ENCODE results near the gene DOK6.

Gene DOK6

DNA sequence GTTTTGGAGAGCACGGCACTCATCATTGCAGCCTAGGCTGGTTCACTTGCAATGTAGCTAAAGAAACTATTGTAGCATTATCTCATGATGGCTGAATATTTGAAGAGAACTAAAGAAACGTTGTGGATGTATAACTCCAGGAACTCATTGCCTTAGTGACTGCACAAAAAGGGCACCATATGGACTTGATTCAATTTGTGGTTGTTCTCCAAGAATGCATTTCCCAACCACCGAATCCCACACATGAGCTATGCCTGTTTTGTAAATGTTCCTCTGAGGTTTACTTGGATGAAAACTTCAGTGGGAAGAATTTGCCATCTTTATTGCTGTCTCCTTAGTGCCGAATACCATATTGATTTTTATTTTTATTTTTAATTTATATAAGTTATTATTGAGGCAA lies 43.5 kb downstream of the DOK6 start:
- H3K4me1 ChIP-seq (ENCODE audit: control insufficient read depth, insufficient read depth, low read length) = no peaks in the 10 kb centered on the region
- no peaks in the 10 kb centered on the region for H3K9me3 ChIP-seq (replicated peaks; ENCODE audit: low read length)
- no peaks in the 10 kb centered on the region for H3K27me3 ChIP-seq (ENCODE audit: control insufficient read depth, insufficient read depth, low read length)
- H3K4me3 ChIP-seq (ENCODE audit: low read length) = no peak overlapping the region
- no peak overlapping the region for H3K9ac ChIP-seq (ENCODE audit: low read depth, low read length)
- H3K36me3 ChIP-seq (ENCODE audit: insufficient read depth, low read length) = no peaks in the 10 kb centered on the region
- no peak overlapping the region for H3K4me2 ChIP-seq (ENCODE audit: low read length)

DNA sequence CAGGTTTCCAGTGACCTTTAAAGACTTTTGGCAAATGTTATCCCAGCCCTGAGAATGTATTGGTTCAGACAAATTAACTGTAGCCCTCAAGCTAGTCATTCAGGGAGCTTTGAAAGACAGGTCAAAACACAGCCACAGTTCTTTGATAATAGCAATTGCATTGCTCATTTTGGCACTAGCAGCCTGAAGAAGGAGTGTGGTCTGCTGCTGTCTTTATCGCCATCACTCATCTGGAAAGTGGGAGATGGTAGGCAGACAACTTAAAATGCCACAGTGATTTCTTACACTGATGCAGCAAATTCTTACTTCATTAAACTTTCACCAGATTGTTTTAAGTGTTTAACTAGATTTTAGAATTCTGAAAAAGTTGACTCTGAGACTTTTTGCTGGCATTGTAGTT lies 47.2 kb downstream of the DOK6 start:
- Histone ChIP-seq H3K36me3 (ENCODE audit: insufficient read depth, low read length) (no peaks in the 10 kb centered on the region), H3K4me1 (ENCODE audit: control insufficient read depth, insufficient read depth, low read length) (no peaks in the 10 kb centered on the region), H3K27me3 (ENCODE audit: control insufficient read depth, insufficient read depth, low read length) (no peaks in the 10 kb centered on the region), H3K9me3 (replicated peaks; ENCODE audit: low read length) (no peaks in the 10 kb centered on the region), H3K9ac (ENCODE audit: low read depth, low read length) (no peak overlapping the region), H3K4me3 (ENCODE audit: low read length) (no peak overlapping the region), H3K4me2 (ENCODE audit: low read length) (no peak overlapping the region)

DNA sequence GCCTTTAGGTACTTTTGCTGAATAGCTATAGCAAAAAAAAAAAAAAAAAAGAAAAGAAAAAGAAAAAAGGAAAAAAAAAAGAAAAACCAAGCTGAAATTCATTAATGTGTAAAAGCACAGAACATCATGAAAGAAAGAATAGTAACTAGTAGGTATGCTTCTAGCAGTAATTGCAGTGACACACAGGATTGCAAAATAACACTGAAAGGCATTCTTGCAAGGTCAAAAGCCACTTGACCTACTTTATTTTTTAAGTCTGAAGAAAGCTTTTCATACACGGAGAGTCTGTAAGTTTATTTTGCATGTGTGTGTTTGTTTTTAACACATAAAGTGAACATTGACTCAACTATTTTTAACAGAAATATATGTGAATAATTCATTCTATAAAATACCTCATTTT lies 54.4 kb downstream of the DOK6 start:
- H3K27me3 ChIP-seq (ENCODE audit: control insufficient read depth, insufficient read depth, low read length) = no peaks in the 10 kb centered on the region
- H3K4me2 ChIP-seq (ENCODE audit: low read length) = no peak overlapping the region
- H3K4me1 ChIP-seq (ENCODE audit: control insufficient read depth, insufficient read depth, low read length) = no peaks in the 10 kb centered on the region
- no peak overlapping the region for H3K4me3 ChIP-seq (ENCODE audit: low read length)
- H3K36me3 ChIP-seq (ENCODE audit: insufficient read depth, low read length) = no peaks in the 10 kb centered on the region
- no peaks in the 10 kb centered on the region for H3K9me3 ChIP-seq (replicated peaks; ENCODE audit: low read length)
- no peak overlapping the region for H3K9ac ChIP-seq (ENCODE audit: low read depth, low read length)

DNA sequence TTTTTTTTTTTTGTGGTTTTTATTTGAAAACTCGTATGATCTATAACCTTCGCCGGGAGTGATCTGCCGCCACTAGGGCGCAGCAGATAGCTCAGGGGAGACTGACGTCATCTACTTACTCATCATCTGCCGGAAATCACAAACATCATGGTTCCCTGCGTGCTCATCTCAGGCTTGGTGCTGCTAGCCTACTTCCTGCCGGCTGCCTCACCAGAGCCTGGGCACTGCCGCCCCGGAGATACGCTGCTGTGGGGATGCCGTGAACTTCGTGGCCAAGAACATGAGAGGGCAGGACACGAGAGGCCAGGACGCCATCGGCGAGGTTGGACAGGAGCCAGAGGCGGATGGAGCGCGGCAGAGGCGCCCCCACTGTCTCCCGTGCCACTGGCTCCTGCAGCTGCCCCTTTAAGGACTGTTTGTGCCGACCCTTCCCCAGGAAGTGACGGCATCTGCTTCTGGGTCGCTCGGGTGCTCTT lies 68.8 kb downstream of the DOK6 start:
- Histone ChIP-seq H3K36me3 (ENCODE audit: insufficient read depth, low read length) (no peaks in the 10 kb centered on the region), H3K9me3 (replicated peaks; ENCODE audit: low read length) (no peaks in the 10 kb centered on the region), H3K27me3 (ENCODE audit: control insufficient read depth, insufficient read depth, low read length) (no peaks in the 10 kb centered on the region), H3K4me1 (ENCODE audit: control insufficient read depth, insufficient read depth, low read length) (no peaks in the 10 kb centered on the region), H3K4me3 (ENCODE audit: low read length) (no peak overlapping the region), H3K9ac (ENCODE audit: low read depth, low read length) (no peak overlapping the region), H3K4me2 (ENCODE audit: low read length) (no peak overlapping the region)

DNA sequence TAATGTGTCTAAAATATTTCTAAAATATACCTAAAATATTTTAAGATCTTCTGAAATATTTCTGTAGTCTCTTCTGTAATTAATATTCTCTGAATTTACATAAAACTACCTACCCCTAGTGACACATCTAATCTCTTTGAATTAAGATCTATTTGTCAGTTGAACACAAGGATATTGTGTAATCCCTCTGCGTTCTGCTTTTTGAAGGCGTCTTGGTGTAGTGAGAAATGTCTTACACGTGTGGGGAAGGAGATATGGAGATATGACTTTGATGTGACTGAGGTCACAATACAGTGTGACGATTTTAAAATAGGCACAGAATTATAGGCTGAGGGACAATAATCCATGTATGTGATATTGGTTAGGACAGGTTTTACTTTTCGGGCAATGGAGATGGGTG lies 79.8 kb downstream of the DOK6 start:
- Histone ChIP-seq H3K4me3 (ENCODE audit: low read length) (no peak overlapping the region), H3K9ac (ENCODE audit: low read depth, low read length) (no peak overlapping the region), H3K9me3 (replicated peaks; ENCODE audit: low read length) (no peaks in the 10 kb centered on the region), H3K36me3 (ENCODE audit: insufficient read depth, low read length) (no peaks in the 10 kb centered on the region), H3K4me1 (ENCODE audit: control insufficient read depth, insufficient read depth, low read length) (no peaks in the 10 kb centered on the region), H3K4me2 (ENCODE audit: low read length) (no peak overlapping the region), H3K27me3 (ENCODE audit: control insufficient read depth, insufficient read depth, low read length) (no peaks in the 10 kb centered on the region)

DNA sequence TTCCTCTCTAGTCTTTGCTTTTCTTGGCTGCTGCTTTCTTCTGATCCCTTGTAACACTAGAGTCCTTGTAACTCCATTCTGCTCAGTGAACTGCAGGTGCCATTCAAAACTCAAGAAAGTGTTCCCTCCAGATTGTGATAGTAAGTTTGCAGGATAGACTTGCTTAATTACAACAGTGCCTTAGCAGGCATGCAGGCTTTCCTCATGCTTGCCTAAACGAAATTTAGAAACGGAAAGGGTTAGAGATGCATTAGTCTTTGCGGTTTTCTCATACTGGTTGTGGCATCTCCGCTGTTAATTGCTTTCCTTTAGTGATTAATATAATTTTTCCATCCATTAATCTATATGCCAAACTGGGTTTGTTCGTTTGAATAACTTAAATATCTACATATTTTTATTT lies 82.9 kb downstream of the DOK6 start:
- Histone ChIP-seq H3K4me2 (ENCODE audit: low read length) (no peak overlapping the region), H3K9ac (ENCODE audit: low read depth, low read length) (no peak overlapping the region), H3K36me3 (ENCODE audit: insufficient read depth, low read length) (no peaks in the 10 kb centered on the region), H3K27me3 (ENCODE audit: control insufficient read depth, insufficient read depth, low read length) (no peaks in the 10 kb centered on the region), H3K4me3 (ENCODE audit: low read length) (no peak overlapping the region), H3K4me1 (ENCODE audit: control insufficient read depth, insufficient read depth, low read length) (no peaks in the 10 kb centered on the region), H3K9me3 (replicated peaks; ENCODE audit: low read length) (no peaks in the 10 kb centered on the region)

DNA sequence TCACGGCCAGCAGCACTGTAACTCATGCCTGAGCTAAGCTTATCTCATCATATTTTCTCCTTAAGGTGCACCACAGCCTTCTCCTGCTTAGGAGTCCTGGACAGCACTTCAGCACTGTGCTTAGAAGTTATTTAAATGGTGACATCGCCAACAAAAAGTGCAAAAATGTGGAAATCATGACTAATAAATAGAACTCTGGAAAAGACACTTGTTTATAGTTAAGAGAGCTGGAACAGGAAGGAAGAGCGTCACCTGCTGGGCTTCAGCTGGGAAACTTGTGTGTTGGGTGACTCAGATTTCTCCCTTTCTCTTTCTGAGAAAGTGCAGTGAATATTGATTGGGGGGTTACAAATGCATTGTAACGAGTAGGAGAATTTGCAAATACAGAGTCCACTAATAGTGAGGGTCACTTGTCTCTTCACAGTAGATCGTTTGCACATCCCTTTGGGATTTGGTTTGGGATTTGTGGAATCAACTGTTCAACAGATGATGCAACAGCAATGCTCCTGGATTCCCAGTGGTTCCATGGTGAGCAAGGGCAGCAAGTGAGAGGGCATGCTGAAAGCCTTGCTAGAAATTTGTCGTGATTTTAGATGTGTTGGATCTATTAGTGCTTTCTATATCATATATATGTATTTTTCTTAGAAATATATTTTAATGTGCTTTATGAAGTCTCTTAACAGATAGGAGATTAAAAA lies 84.2 kb downstream of the DOK6 start:
- Histone ChIP-seq H3K4me1 (ENCODE audit: control insufficient read depth, insufficient read depth, low read length) (no peaks in the 10 kb centered on the region), H3K9ac (ENCODE audit: low read depth, low read length) (no peak overlapping the region)

DNA sequence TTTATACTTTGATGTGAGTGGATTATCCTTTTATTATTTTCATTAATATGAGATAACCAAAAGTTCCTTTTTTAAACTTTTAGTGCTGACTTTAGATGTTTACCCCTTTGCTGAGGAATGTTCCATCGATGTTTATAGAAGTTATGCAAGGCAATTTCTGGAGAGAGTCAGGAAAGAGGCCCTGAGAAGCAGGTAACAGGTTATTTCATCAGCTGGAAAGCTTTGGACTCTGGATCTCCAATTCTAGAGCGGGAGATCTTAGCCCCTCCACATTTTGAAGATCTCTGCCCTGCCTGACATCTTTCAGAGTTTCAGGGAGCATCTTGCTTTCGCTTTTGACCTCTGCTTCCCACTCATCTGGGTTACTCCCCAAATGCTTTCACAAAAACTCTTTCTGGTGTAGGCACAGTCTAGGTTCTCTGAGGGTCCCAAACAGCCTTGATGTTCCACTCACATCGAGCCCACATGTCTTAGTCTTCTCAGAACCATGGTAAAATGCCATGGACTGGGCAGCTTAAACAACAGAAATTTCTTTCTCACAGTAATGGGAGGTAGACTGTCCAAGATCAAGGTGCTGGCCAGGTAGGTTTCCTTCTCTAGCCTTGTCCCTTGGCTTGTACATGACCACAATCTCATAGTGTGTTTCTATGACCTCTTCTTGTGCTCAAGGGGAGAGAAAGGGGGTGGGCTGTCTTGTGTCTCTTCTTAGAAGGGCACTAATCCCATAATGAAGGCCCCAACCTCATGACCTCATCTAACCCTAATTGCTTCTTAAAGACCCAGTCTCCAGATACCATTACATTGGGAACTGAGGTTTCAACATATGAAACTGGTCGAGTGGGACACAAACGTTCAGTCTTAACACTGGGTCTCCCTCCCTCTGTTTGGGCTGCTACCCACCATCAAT lies 87.1 kb downstream of the DOK6 start:
- H3K9me3 ChIP-seq (replicated peaks; ENCODE audit: low read length) = no peaks in the 10 kb centered on the region
- no peak overlapping the region for H3K9ac ChIP-seq (ENCODE audit: low read depth, low read length)
- no peaks in the 10 kb centered on the region for H3K36me3 ChIP-seq (ENCODE audit: insufficient read depth, low read length)
- no peak overlapping the region for H3K4me2 ChIP-seq (ENCODE audit: low read length)
- no peaks in the 10 kb centered on the region for H3K27me3 ChIP-seq (ENCODE audit: control insufficient read depth, insufficient read depth, low read length)
- no peak overlapping the region for H3K4me3 ChIP-seq (ENCODE audit: low read length)
- H3K4me1 ChIP-seq (ENCODE audit: control insufficient read depth, insufficient read depth, low read length) = no peaks in the 10 kb centered on the region

More for the DNA sequence above, 84.2 kb downstream of the DOK6 start:
- no peak overlapping the region for H3K4me2 ChIP-seq (ENCODE audit: low read length)
- H3K9me3 ChIP-seq (replicated peaks; ENCODE audit: low read length) = no peaks in the 10 kb centered on the region
- H3K4me3 ChIP-seq (ENCODE audit: low read length) = no peak overlapping the region
- H3K27me3 ChIP-seq (ENCODE audit: control insufficient read depth, insufficient read depth, low read length) = no peaks in the 10 kb centered on the region
- no peaks in the 10 kb centered on the region for H3K36me3 ChIP-seq (ENCODE audit: insufficient read depth, low read length)

DNA sequence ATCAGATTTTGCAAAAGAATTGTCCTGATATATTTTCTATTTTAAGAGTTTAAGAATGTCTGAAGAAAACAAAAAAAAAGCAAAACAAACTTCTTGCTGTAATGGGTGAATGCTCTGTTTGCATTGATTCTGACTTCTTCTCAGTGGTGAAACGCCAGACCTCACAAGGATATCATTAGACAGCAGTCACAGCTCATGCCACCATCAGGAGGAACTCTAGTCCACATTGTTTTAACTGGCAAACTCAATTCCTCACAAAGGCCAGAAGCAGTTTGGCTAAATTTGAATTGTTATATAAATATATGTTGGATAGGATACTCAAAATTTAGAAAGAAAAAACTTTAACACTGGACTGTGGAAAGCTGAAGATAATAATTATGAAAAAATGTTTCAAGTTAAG lies 89.4 kb downstream of the DOK6 start:
- no peak overlapping the region for H3K4me2 ChIP-seq (ENCODE audit: low read length)
- H3K4me3 ChIP-seq (ENCODE audit: low read length) = no peak overlapping the region
- no peaks in the 10 kb centered on the region for H3K27me3 ChIP-seq (ENCODE audit: control insufficient read depth, insufficient read depth, low read length)
- H3K9ac ChIP-seq (ENCODE audit: low read depth, low read length) = no peak overlapping the region
- H3K4me1 ChIP-seq (ENCODE audit: control insufficient read depth, insufficient read depth, low read length) = no peaks in the 10 kb centered on the region
- H3K9me3 ChIP-seq (replicated peaks; ENCODE audit: low read length) = no peaks in the 10 kb centered on the region
- no peaks in the 10 kb centered on the region for H3K36me3 ChIP-seq (ENCODE audit: insufficient read depth, low read length)

DNA sequence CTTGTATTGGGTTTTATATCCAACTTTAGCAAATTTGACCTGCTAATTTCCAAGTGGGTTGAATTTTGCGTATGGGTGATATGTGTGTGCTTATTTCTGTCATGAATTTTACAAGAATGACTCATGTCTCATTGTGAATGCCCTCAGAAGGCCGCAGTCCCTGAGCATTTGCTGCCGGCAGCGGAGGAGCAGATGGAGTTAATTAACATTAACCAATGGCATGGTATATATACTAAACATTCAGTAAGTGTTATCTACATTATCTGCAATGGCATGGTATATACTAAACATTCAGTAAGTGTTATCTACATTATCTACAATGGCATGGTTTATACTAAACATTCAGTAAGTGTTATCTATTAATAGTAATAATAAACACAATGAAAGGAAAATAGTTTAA lies 90.1 kb downstream of the DOK6 start:
- Histone ChIP-seq H3K4me3 (ENCODE audit: low read length) (no peak overlapping the region), H3K4me1 (ENCODE audit: control insufficient read depth, insufficient read depth, low read length) (no peaks in the 10 kb centered on the region), H3K9me3 (replicated peaks; ENCODE audit: low read length) (no peaks in the 10 kb centered on the region), H3K4me2 (ENCODE audit: low read length) (no peak overlapping the region), H3K36me3 (ENCODE audit: insufficient read depth, low read length) (no peaks in the 10 kb centered on the region), H3K9ac (ENCODE audit: low read depth, low read length) (no peak overlapping the region), H3K27me3 (ENCODE audit: control insufficient read depth, insufficient read depth, low read length) (no peaks in the 10 kb centered on the region)

DNA sequence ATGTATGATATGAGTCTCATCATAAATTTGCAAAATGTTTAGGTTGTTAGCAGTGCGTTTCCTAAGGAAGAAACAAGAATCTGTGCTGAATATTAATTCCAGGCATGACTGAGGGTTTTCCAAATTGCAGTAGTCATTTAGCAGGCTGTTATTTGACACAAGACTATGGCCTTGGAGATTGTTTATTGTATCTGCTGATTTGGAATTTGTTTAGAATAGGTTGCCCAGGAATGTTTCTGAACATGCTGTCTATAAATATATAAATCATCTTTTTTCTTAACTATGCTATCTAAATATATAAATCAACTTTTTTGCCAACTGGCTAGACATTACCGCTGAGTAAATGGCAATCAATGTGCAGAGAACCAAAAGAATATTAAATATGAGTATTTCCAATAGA lies 90.9 kb downstream of the DOK6 start:
- Histone ChIP-seq H3K36me3 (ENCODE audit: insufficient read depth, low read length) (no peaks in the 10 kb centered on the region), H3K4me2 (ENCODE audit: low read length) (no peak overlapping the region), H3K9me3 (replicated peaks; ENCODE audit: low read length) (no peaks in the 10 kb centered on the region), H3K9ac (ENCODE audit: low read depth, low read length) (no peak overlapping the region), H3K4me1 (ENCODE audit: control insufficient read depth, insufficient read depth, low read length) (no peaks in the 10 kb centered on the region), H3K27me3 (ENCODE audit: control insufficient read depth, insufficient read depth, low read length) (no peaks in the 10 kb centered on the region), H3K4me3 (ENCODE audit: low read length) (no peak overlapping the region)
